Activated CD8-positive, alpha-beta memory T cell treated with anti-CD3 and anti-CD28 coated beads for 1 hour (primary cell): ENCODE data around the gene STRBP.
"Not testable (repeated sequence)": the region's sequence is repeated elsewhere in the genome, so short reads cannot be mapped to it uniquely, and the experiment has no call there.

ENCODE experiments used
- DNase-seq, 2 donors: peaks; one replicate each; pipeline ENCODE4 v3.0.0-alpha.2; 2020; ENCODE audit warnings: low read depth in 1 of 2; ENCODE audit errors: extremely low read depth in 1 of 2

Gene STRBP

GRCh38 chr9:123283455-123283854 is 15.1 kb upstream of the STRBP start:
- DNase-seq, result no peak

- no peak for DNase-seq
Measured at GRCh38 chr9:123283048-123283408, 14.6 kb upstream of the STRBP start.

DNA sequence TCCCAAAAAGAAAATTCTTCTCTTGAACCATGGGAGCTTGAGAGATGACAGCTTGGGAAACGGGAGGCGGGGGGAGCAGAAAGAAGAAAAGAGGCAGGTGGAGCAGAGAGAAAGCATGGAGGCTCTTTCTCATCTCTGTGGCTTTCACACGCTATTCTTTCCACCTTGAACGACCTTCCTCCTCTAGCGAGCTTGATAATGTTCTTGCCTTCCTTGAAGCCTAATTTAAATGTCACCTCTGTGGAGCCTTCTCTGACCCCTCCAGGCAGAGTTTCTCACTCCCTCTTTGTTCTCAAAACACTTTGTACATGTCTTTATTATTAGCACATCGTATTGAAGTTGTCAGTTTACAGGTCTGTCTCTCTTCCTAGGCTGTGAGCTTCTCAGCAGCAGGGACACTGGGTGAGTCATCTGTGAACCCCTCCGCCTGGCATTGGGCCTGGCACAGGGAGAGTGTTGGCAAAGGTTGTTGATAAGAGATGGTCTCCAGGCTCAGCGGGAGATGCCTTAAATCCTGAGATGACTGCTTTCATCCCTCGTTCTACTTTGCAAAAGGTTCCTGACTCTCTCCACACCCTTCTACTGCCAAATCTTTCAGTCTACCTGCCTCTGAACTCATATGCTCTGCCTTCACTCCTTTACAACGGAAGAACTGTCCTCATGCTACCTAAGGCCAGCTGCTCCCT is 14.1 kb upstream of the STRBP start:
- DNase-seq, result no peak

DNA sequence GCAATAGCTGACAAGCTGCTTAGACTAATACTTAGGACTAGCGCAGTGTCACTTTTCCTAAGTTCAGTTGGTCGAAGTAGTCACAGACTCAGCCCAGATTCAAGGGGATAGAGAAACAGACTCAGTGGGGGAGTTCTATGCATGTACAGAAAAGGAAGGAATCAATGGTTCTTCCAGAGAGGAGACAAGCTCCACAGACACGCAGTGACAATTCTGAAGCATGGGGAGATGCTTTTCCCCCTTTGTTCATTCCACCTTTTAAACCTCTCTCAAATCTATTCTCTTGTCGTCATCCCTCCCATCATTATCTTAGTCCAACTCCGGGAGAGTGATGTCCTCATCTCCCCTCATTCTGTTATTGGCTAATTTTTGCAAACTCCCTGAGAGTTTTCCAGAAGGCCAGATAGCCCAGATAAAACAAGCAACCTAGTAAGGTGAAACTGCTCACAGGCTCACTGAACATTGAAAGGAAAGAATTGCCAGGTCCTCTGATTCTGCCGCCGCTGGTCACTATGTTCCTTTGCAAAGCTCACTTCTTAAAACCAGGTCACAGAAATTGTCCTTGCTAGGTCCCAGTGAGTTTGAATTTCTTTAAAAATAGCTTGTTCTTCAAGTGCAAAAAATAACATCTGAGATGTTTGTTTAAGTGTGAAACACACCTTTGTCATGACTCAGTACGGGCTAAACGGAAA is 13.4 kb upstream of the STRBP start:
- DNase-seq, result no peak

DNA sequence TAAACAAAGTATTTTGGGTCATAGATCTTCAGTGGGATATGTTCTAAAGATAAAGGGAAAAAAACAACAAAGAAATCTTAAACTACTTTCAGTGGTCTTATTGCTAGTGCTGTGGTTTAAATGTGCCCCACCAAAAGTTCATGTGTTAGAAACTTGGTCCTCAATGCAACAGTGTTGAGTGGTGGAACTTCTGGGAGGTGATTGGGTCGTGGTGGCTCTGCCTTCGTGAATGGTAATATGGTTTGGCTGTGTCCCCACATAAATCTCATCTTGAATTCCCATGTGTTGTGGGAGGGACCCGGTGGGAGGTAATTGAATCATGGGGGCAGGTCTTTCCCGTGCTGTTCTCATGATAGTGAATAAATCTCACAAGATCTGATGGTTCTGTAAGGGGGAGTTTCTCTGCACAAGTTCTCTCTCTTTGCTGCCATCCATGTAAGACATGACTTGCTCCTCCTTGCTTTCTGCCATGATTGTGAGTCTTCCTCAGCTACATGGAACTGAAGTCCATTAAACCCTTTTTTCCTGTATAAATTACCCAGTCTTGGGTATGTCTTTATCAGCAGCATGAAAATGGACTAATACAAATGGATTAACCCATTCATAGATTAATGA is 10.6 kb upstream of the STRBP start:
- not testable (repeated sequence) for DNase-seq

DNA sequence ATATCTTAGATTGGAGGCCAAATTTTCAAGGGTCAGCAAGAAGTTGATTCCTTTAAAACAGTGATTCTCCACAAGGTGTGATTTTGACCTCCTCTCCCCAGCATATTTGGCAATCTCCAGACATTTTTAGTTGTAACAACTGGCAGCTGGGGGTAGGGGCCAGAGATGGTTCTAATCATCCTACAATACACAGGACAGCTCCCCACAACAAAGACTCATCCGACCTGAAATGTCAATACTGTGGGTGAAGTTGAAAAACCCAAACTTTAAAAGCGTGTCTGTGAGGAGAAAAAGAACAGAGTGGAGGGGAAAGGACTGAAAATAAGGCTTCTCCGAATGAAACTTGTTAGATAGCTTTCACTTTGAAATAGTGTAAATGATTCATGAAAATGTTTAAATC is 10.0 kb upstream of the STRBP start:
- no peak for DNase-seq

DNA sequence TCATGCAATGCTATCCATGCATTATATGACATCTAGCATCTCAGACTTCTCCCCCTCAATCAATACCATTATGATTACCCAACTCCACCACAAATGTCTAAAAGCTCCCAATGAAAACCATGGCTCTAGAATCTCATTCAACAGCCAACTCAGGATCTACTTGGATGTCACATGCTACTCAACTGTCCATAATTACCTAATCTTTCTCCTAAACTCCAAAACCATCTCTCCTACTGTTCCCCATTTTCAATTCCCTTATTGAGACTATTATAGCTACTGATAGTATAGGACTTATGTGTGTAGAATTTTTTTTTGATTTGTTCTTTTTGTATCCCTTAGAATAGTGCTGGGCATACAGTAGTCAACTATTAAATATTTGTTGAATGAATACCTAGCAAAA is 8.2 kb upstream of the STRBP start:
- no peak for DNase-seq

- not testable (repeated sequence) for DNase-seq
Measured at GRCh38 chr9:123271133-123271532, 2.7 kb upstream of the STRBP start.

GRCh38 chr9:123269281-123269680 is 895 bp upstream of the STRBP start:
- DNase-seq, result no peak

- DNase-seq, result no peak
Measured at GRCh38 chr9:123268199-123268464, 254 bp downstream of the STRBP start.

GRCh38 chr9:123267481-123268198 is 746 bp downstream of the STRBP start:
- no peak for DNase-seq

DNA sequence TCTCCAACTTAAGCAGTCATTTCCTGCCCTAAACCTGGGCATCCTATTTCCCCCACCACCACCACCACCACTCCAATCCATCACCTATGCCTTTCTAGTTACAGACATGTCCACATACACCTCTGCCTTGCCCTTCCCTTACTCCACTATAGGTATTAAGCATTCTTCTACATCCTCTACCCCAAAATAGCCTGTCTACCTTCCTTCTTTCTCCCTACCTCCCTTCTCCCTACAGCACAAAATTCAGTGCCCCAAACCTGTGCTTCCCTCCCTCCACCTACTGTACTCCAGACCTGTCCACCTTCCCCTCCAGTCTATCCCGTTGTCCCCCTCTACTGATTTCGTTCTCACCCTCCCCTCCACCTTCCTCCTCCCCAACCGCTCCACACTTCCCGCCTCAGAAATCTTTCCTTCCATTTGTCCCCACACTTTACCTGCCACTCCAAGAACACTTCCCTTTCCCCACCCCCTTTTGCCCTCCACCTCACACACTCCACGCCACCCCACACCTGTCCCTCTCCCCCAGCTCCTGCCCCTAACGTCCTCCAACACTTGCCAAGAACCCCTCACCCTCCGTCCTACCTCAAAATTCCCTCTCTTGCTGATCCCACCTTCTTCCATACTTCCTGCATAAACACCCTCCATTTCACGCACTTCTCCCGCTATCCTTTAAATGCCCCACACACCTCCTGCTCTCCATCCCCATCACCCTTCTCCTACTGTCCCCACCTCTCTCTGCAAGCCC is 1.6 kb downstream of the STRBP start:
- DNase-seq, result no peak

GRCh38 chr9:123265833-123266232 is 2.6 kb downstream of the STRBP start:
- DNase-seq, result no peak

GRCh38 chr9:123263227-123263626 is 5.2 kb downstream of the STRBP start:
- DNase-seq, result no peak

DNA sequence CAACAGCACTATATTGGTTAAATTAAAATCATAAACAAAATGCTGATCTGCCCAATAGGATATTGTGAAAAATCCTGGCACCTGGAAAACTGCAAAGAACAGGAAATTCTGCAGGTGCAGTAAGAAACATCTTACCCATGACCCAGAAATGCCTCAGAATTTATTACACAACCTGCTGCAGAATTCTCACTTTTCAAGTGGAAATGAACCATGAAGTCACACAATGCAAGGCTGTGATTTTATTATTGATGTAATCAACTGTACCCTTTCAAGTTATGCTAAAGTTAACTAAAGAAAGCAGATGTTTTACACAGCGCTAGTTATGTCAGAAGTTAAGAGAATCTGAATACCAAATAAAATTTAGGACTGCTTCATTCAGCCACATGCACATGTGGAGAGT is 6.0 kb downstream of the STRBP start:
- DNase-seq, result no peak

GRCh38 chr9:123261006-123261677 is 7.2 kb downstream of the STRBP start:
- no peak for DNase-seq

DNA sequence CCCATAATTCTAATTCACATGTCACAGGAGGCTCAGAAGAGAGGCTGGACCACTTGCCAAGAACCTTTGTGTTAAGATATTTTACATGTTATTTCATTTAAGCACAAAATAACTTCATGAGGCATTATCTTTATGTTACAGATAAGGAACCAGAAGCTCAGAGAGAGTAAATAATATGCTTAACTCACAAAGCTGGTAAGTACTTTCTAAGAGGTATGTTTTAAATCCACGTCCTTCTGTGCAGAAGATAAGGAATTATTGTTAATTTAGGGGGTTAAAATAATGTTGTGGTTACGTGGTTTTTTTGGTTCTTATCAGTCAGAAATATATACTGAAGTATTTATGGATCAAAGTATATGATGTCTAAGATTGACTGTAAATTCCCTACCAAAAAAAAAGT is 8.0 kb downstream of the STRBP start:
- no peak for DNase-seq

DNA sequence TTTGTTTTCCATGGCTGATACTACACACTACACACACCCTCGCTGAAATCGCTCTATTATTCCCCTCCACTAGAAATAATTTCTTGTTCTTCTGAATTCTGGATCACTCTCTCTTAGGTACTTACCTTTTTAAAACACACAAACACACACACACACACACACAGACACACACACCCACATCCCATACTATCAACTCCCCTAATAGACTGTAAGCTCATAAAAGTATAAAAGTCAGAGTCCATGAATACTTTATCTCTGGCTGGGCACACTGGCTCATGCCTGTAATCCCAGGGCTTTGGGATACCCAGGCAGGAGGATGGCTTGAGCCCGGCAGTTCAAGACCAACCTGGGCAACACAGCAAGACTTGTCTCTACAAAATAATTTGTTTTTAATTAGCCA is 11.1 kb downstream of the STRBP start:
- DNase-seq, result no peak

DNA sequence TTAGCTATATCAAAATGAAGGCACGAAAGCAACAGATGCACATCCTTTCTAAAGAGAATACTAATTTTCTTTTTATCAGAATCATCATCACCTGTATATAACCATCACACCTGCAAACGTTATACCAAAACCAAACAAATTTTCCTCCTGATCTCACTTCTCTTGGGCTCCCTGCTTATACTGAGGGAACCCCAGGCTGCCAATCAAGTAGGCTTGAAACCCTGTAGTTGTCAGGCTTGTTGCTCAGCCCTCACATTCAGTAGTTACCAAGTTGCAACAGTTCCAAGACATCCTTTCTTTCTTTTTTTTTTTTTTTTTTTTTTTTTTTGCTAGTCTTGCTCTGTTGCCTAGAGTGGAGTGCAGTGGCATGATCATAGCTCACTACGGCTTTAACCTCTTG is 12.7 kb downstream of the STRBP start:
- no peak for DNase-seq

GRCh38 chr9:123253204-123253603 is 15.2 kb downstream of the STRBP start:
- DNase-seq, result no peak

- no peak for DNase-seq
Measured at GRCh38 chr9:123251741-123252140, 16.6 kb downstream of the STRBP start.
